ENCODE data around the gene RRP8.

DNA sequence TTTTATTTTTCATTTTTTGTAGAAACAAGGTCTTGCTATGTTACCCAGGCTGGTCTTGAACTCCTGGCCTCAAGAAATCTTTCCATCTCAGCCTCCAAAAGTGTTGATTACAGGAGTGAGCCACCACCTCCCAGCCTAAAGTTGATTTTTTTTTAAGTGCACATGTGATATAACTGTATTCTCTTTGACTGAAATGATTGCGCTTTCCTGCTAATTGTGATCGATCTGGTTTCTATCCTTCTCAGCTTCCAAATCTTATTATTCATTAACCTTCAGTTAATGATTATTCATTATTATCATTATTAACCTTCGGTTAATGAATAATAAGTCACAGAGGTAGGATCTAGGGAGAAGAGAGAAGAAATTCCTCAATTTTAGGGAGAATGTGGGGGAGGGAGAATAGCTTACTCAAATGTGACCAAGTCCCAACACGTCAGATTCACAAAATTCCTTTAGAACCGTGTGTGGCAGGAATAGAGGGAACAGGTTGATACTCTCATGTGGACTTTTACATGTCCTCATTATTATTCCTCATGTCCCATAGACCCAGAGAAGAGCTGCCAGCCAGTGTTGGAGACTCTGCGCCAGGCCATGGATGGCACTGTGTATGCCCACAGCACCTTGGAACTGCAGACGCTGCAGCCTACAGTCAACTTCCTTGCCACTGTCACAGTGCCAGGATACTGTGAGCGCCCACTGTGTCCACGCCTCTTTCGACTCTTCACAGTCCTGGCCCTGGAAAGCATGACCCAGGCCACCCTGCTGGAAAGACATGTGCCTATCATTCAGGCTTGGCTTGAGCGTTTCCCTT lies 47.1 kb downstream of the RRP8 start:
- no peak for TF ChIP-seq CTCF (IDR thresholded peaks at IDR 0.05)
- TF ChIP-seq POLR2A (IDR thresholded peaks at IDR 0.05): no peak
